Caco-2 (cell line): Measurements from ENCODE around the gene DAD1. TPM values are rescaled to one million over a fixed set of nuclear protein-coding genes. Genes with fewer than 3 reads are reported as not detected.

Experiments
- BruUV-seq: library from RNA; stranded (reverse); fragments of 400-500 nt; replicated peaks from 2 replicates; lab custom pipeline; 2021; lab: Mats Ljungman, UMichigan
- CTCF ChIA-PET: fragments of 300-600 bp; sonication (Branson Sonifier 250); formaldehyde crosslinking; loops from one replicate; lab custom pipeline; 2022; ENCODE audit warnings: antibody characterized with exemption; lab: Charles Lee
- POLR2A ChIA-PET: fragments of 300-600 bp; sonication (Branson Sonifier 250); formaldehyde crosslinking; loops from one replicate; lab custom pipeline; 2022; ENCODE audit warnings: antibody characterized with exemption; lab: Charles Lee
- DNase-seq, 2 experiments: peaks; one replicate each; pipeline versions ENCODE4 v3.0.0 to v3.0.0-alpha.2; 2020 to 2022
- H3K27me3 ChIP-seq: replicated peaks from 2 replicates; pipeline ENCODE4 v1.6.0; 2011; ENCODE audit warnings: low read length; ENCODE audit not compliant: control insufficient read depth, insufficient read depth
- H3K36me3 ChIP-seq: 2 replicates; pipeline ENCODE4 v1.5.1; 2011; ENCODE audit warnings: low read length; ENCODE audit not compliant: control insufficient read depth, insufficient read depth
- H3K4me1 ChIP-seq: fragments of 250-450 bp; sonication (Bioruptor Pico); 2 replicates; pipeline ENCODE4 v1.5.1; 2020; ENCODE audit warnings: mild to moderate bottlenecking
- H3K4me3 ChIP-seq: 2 replicates; pipeline ENCODE4 v1.5.1; 2011; ENCODE audit warnings: low read depth, mild to moderate bottlenecking, control low read depth, low read length
- H3K9me3 ChIP-seq: fragments of 250-450 bp; sonication (Bioruptor Pico); 2 replicates; pipeline ENCODE4 v1.5.1; 2020; ENCODE audit warnings: mild to moderate bottlenecking, moderate library complexity
- H3K27ac Mint-ChIP-seq: one replicate; pipeline ENCODE4 v1.8.0; 2022; ENCODE audit warnings: mixed read lengths; ENCODE audit not compliant: unreplicated experiment
- H3K27me3 Mint-ChIP-seq: one replicate; pipeline ENCODE4 v1.8.0; 2022; ENCODE audit warnings: mixed read lengths; ENCODE audit not compliant: insufficient read depth, unreplicated experiment
- H3K36me3 Mint-ChIP-seq: one replicate; pipeline ENCODE4 v1.8.0; 2022; ENCODE audit warnings: mild to moderate bottlenecking, mixed read lengths; ENCODE audit not compliant: insufficient read depth, unreplicated experiment
- H3K4me1 Mint-ChIP-seq: one replicate; pipeline ENCODE4 v1.8.0; 2022; ENCODE audit warnings: low read depth, mixed read lengths; ENCODE audit not compliant: unreplicated experiment
- H3K4me3 Mint-ChIP-seq: one replicate; pipeline ENCODE4 v1.8.0; 2022; ENCODE audit warnings: mild to moderate bottlenecking, moderate library complexity, mixed read lengths; ENCODE audit not compliant: unreplicated experiment
- H3K9me3 Mint-ChIP-seq: one replicate; pipeline ENCODE4 v1.8.0; 2022; ENCODE audit warnings: mixed read lengths; ENCODE audit not compliant: unreplicated experiment
- intact Hi-C: fragments of 100-400 bp; cut with micrococcal nuclease; formaldehyde crosslinking; loops from one replicate; pipeline ENCODE4 v1.10.0; 2022; ENCODE audit not compliant: unreplicated experiment
- total RNA-seq: library from RNA; stranded (reverse); gene quantifications from 2 replicates; pipeline ENCODE4 v1.2.3, GENCODE V29; 2022
- TF ChIP-seq, protein P1 (sequence below), 2 experiments: fragments of 200-600 bp in 1 of 2; IDR thresholded peaks; 1 replicate in 1 of 2; 2 replicates in 1 of 2; pipeline versions ENCODE4 v1.5.1 to v1.8.0; 2011 to 2022; ENCODE audit warnings: antibody characterized with exemption in 1 of 2, control low read depth in 1 of 2, inconsistent platforms in 1 of 2, low read depth in 1 of 2, low read length in 1 of 2, mild to moderate bottlenecking in 1 of 2, moderate library complexity in 1 of 2; ENCODE audit not compliant: insufficient read depth in 1 of 2, severe bottlenecking in 1 of 2, unreplicated experiment in 1 of 2

The DAD1 gene
- total RNA-seq, 1 experiment from 2014 or later: 160 TPM

DNA sequence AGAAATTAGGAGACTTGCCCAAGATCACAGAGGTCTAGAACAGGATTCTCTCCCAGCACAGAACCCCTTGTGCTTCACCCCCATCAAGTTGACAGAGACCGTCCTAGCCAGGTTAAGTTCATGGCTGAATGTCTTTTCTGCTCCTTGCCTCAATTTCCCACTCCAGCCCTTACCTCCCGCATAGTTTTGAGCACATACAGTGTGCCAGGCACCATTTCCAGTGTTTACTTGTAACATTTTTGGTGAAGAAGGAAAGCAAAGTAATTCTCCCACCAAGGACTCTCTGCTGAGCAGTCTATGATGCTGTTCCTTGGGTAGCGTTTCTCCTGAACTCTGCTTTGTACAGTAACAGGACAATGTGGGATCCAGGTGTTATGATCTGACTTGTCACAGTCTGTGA, 10.3 kb upstream of the DAD1 start:
- Mint-ChIP-seq H3K4me3 (peak overlapping the region; percentile 97), H3K27me3 (no peaks in the 10 kb centered on the region), H3K9me3 (peaks cover 6% of the 10 kb centered on the region), H3K36me3 (peaks cover 24% of the 10 kb centered on the region), H3K4me1 (peaks cover 19% of the 10 kb centered on the region), H3K27ac (peak overlapping the region; percentile 94)
- peaks cover 66% of the 10 kb centered on the region for H3K4me1 ChIP-seq
- peak overlapping the region; percentile 84 for H3K4me3 ChIP-seq
- CTCF ChIA-PET: interaction anchor here (1.0 to 3.1 kb wide), 6 partner anchors 8 to 54 kb away, joined by 6 to 21 read pairs (median 8); partner anchors contain the start of genes DAD1 and OR6J1
- no peaks in the 10 kb centered on the region for H3K9me3 ChIP-seq
- no peaks in the 10 kb centered on the region for H3K27me3 ChIP-seq
- intact Hi-C loops: loop anchor here (2.0 kb wide), 3 partner anchors 15 to 53 kb away; no protein-coding TSS in a partner anchor
- TF ChIP-seq, protein P1, sequence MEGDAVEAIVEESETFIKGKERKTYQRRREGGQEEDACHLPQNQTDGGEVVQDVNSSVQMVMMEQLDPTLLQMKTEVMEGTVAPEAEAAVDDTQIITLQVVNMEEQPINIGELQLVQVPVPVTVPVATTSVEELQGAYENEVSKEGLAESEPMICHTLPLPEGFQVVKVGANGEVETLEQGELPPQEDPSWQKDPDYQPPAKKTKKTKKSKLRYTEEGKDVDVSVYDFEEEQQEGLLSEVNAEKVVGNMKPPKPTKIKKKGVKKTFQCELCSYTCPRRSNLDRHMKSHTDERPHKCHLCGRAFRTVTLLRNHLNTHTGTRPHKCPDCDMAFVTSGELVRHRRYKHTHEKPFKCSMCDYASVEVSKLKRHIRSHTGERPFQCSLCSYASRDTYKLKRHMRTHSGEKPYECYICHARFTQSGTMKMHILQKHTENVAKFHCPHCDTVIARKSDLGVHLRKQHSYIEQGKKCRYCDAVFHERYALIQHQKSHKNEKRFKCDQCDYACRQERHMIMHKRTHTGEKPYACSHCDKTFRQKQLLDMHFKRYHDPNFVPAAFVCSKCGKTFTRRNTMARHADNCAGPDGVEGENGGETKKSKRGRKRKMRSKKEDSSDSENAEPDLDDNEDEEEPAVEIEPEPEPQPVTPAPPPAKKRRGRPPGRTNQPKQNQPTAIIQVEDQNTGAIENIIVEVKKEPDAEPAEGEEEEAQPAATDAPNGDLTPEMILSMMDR (IDR thresholded peaks at IDR 0.05; ENCODE audit: insufficient read depth in 1 of 2, low read depth in 1 of 2, low read length in 1 of 2, severe bottlenecking in 1 of 2, unreplicated experiment in 1 of 2): no peak
- no peak for DNase-seq
- POLR2A ChIA-PET: interaction anchor here (0.7 to 2.8 kb wide), 5 partner anchors 8 to 54 kb away, joined by 4 to 46 read pairs (median 5); partner anchors contain the start of gene DAD1
- peaks cover 6% of the 10 kb centered on the region for H3K36me3 ChIP-seq
- no TSS peak for BruUV-seq

DNA sequence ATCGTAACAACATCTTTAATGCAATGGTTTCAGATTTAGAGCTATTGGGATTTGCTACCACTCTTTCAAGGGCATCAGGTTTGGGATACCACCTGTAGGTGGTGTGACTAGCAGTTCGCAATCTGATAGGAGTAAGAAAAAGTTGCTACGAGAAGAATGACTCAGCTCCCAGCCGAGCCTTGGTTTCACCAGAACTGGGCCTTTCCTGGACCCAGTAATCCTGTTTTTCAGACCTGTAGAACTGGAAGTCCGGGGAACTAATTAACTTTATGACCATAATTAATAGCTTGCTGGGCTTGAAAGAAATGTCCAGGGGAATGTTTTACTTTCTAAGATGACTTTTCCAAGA, 9.8 kb upstream of the DAD1 start:
- H3K4me1 Mint-ChIP-seq: peaks cover 19% of the 10 kb centered on the region
- H3K9me3 Mint-ChIP-seq: peaks cover 6% of the 10 kb centered on the region
- ChIA-PET POLR2A (interaction anchor here (0.7 to 2.8 kb wide), 5 partner anchors 9 to 54 kb away, joined by 4 to 46 read pairs (median 5); partner anchors contain the start of gene DAD1), CTCF (interaction anchor here (0.5 to 3.1 kb wide), 8 partner anchors 8 to 1767 kb away, joined by 3 to 21 read pairs (median 8); partner anchors contain the start of genes DAD1 and OR6J1)
- Histone ChIP-seq H3K4me3 (peak overlapping the region; percentile 84), H3K36me3 (peaks cover 6% of the 10 kb centered on the region), H3K9me3 (no peaks in the 10 kb centered on the region), H3K27me3 (no peaks in the 10 kb centered on the region), H3K4me1 (peaks cover 61% of the 10 kb centered on the region)
- H3K27ac Mint-ChIP-seq: peak overlapping the region; percentile 94
- H3K27me3 Mint-ChIP-seq: no peaks in the 10 kb centered on the region
- DNase-seq: peak; percentile 47 to 61
- TF ChIP-seq, protein P1 (IDR thresholded peaks at IDR 0.05; ENCODE audit: insufficient read depth in 1 of 2, low read depth in 1 of 2, low read length in 1 of 2, severe bottlenecking in 1 of 2, unreplicated experiment in 1 of 2): peak; percentile 33 to 49
- H3K36me3 Mint-ChIP-seq: peaks cover 19% of the 10 kb centered on the region
- intact Hi-C loops: loop anchor here (1.0 to 2.0 kb wide), 5 partner anchors 10 to 54 kb away; partner anchors contain the start of genes DAD1 and OR6J1
- BruUV-seq: no TSS peak
- peak overlapping the region; percentile 97 for H3K4me3 Mint-ChIP-seq

DNA sequence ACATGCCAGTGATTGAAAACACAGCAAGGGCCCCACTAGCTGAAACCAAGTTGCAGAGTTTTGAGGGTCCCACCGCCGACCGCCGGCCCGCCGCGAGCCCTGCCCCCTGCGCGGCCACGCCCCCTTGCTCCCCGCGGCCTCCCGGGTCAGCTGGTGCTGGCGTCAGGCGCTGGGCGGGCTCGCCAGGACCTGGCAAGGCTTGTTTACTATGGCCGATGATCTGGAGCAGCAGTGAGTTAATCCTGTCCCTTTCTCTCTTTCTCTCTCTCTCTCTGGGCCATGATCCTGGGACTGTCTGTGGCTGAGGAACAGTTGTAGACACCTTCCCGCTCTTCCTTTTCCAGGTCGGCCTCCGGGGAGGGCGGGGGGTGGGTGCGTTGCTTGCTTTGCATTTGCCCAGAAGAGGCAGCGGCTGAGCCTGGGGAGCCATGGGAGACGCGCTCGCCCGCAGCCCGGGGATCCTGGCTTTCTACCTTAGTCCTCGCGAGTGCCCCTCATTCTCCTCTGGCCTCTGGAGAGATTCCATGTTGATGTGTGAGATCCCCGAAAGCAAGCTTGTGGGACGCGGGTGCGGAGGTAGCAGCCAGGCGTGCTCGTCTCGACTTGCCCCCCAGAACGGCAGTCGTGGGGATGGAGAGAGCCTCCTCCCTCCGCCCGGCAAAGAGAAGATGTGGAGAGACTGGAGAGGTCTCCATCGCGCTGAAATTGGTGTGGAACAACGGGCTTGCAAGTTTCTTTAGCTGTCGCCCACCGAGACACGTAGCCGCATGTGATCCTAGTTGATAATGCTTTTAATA, 9.3 kb upstream of the DAD1 start, which contains the start of gene ABHD4:
Gene ABHD4, plus strand, starts transcription at position 202 of the 797 bp plus-strand sequence. Its CDS starts 7 bp downstream, at position 209.
- Mint-ChIP-seq H3K27me3 (no peaks in the 10 kb centered on the region), H3K27ac (peak within 1 kb of the TSS; percentile 94), H3K4me3 (peak within 1 kb of the TSS; percentile 97), H3K36me3 (peaks cover 13% of the 10 kb centered on the region), H3K9me3 (peaks cover 4% of the 10 kb centered on the region), H3K4me1 (peaks cover 19% of the 10 kb centered on the region)
- Histone ChIP-seq H3K4me1 (peaks cover 55% of the 10 kb centered on the region), H3K9me3 (no peaks in the 10 kb centered on the region), H3K36me3 (peaks cover 6% of the 10 kb centered on the region), H3K4me3 (peak within 1 kb of the TSS; percentile 84), H3K27me3 (no peaks in the 10 kb centered on the region)
- intact Hi-C loops: loop anchor here (1.0 to 2.0 kb wide), 5 partner anchors 9 to 55 kb away; partner anchors contain the start of genes DAD1 and OR6J1
- POLR2A ChIA-PET: interaction anchor here (0.7 to 2.8 kb wide), 5 partner anchors 9 to 55 kb away, joined by 4 to 46 read pairs (median 5); partner anchors contain the start of gene DAD1
- DNase-seq: peak; percentile 74 to 85
- CTCF ChIA-PET: interaction anchor here (0.5 to 3.1 kb wide), 12 partner anchors 8 to 1768 kb away, joined by 3 to 21 read pairs (median 6); partner anchors contain the start of genes DAD1 and OR6J1
- BruUV-seq: TSS peak; percentile 77
- TF ChIP-seq, protein P1 (IDR thresholded peaks at IDR 0.05; ENCODE audit: insufficient read depth in 1 of 2, low read depth in 1 of 2, low read length in 1 of 2, severe bottlenecking in 1 of 2, unreplicated experiment in 1 of 2): no peak
